Neural cell (in vitro differentiated cells): Measurements from ENCODE around the gene ITGB3. TPM values are rescaled to one million over a fixed set of nuclear protein-coding genes. Genes with fewer than 3 reads are reported as not detected.

Source experiments
- H2AFZ ChIP-seq: fragments of 200-600, 300-800 bp; sonication (generic), shearing (Covaris generic); 2 replicates; pipeline ENCODE4 v1.6.0; 2014; ENCODE audit warnings: low read depth, mild to moderate bottlenecking, antibody characterized with exemption, low read length, moderate library complexity
- H3F3A ChIP-seq: fragments of 200-600 bp; shearing (Covaris generic); 2 replicates; pipeline ENCODE4 v1.6.1; 2016; ENCODE audit warnings: mild to moderate bottlenecking, moderate library complexity, mixed read lengths, antibody characterized with exemption, low read length; ENCODE audit not compliant: insufficient read depth, poor library complexity, severe bottlenecking
- H3K27ac ChIP-seq: fragments of 200-600, 300-800 bp; sonication (generic), shearing (Covaris generic); 2 replicates; pipeline ENCODE4 v1.5.1; 2014; ENCODE audit warnings: mild to moderate bottlenecking, low read length, moderate library complexity
- H3K27me3 ChIP-seq: fragments of 300-800, 200-600 bp; sonication (generic), shearing (Covaris generic); 2 replicates; pipeline ENCODE4 v1.6.0; 2014; ENCODE audit warnings: mild to moderate bottlenecking, low read depth, low read length, moderate library complexity; ENCODE audit not compliant: insufficient read depth
- H3K36me3 ChIP-seq: fragments of 300-800, 200-600 bp; sonication (generic), shearing (Covaris generic); 2 replicates; pipeline ENCODE4 v1.5.1; 2014; ENCODE audit warnings: mild to moderate bottlenecking, antibody characterized with exemption, low read length, moderate library complexity; ENCODE audit not compliant: insufficient read depth
- H3K4me2 ChIP-seq: fragments of 300-800, 200-600 bp; sonication (generic), shearing (Covaris generic); 2 replicates; pipeline ENCODE4 v1.6.0; 2014; ENCODE audit warnings: mild to moderate bottlenecking, low read length
- H3K4me3 ChIP-seq: fragments of 300-800, 200-600 bp; sonication (generic), shearing (Covaris generic); 2 replicates; pipeline ENCODE4 v1.5.1; 2014; ENCODE audit warnings: mild to moderate bottlenecking, low read length, moderate library complexity
- H3K79me2 ChIP-seq: fragments of 200-600 bp; shearing (Covaris generic); replicated peaks from 2 replicates; pipeline ENCODE4 v1.6.0; 2014; ENCODE audit warnings: mild to moderate bottlenecking, low read length, moderate library complexity; ENCODE audit not compliant: insufficient read depth
- H3K9ac ChIP-seq: fragments of 300-800, 200-600 bp; sonication (generic), shearing (Covaris generic); 2 replicates; pipeline ENCODE4 v1.6.1; 2016; ENCODE audit warnings: mild to moderate bottlenecking, low read length, mixed read lengths
- H3K9me2 ChIP-seq: fragments of 200-600 bp; shearing (Covaris generic); 2 replicates; pipeline ENCODE4 v1.6.1; 2016; ENCODE audit warnings: mild to moderate bottlenecking, low read length, mixed read lengths; ENCODE audit not compliant: insufficient read depth
- H3K9me3 ChIP-seq: fragments of 200-600, 300-800 bp; sonication (generic), shearing (Covaris generic); 2 replicates; pipeline ENCODE4 v1.6.1; 2016; ENCODE audit warnings: mild to moderate bottlenecking, mixed run types, low read length, moderate library complexity, mixed read lengths
- H4K20me1 ChIP-seq: fragments of 200-600 bp; shearing (Covaris generic); 2 replicates; pipeline ENCODE4 v1.6.1; 2016; ENCODE audit warnings: mild to moderate bottlenecking, mixed run types; ENCODE audit not compliant: insufficient read depth
- CTCF ChIP-seq: fragments of 450-650 bp; IDR thresholded peaks from 2 replicates; pipeline ENCODE4 v1.5.1; 2014; ENCODE audit warnings: antibody characterized with exemption, mild to moderate bottlenecking, moderate library complexity; ENCODE audit not compliant: poor library complexity, severe bottlenecking
- EP300 ChIP-seq: fragments of 450-650 bp; conservative IDR thresholded peaks from 2 replicates; pipeline ENCODE4 v1.6.1; 2014; ENCODE audit warnings: antibody characterized with exemption, mild to moderate bottlenecking, moderate library complexity; ENCODE audit not compliant: poor library complexity, severe bottlenecking
- EZH2 ChIP-seq: fragments of 200-600, 300-800 bp; shearing (Covaris generic), sonication (generic); IDR thresholded peaks from 2 replicates; pipeline ENCODE4 v1.6.1; 2014; ENCODE audit warnings: antibody characterized with exemption, low read length, borderline replicate concordance, mild to moderate bottlenecking; ENCODE audit not compliant: insufficient read depth, poor library complexity, severe bottlenecking
- MXI1 ChIP-seq: fragments of 450-650 bp; conservative IDR thresholded peaks from 2 replicates; pipeline ENCODE4 v1.6.1; 2014; ENCODE audit warnings: antibody characterized with exemption, mild to moderate bottlenecking; ENCODE audit not compliant: poor library complexity, severe bottlenecking
- POLR2AphosphoS5 ChIP-seq: IDR thresholded peaks from 2 replicates; pipeline ENCODE4 v1.6.1; 2012
- RAD21 ChIP-seq: fragments of 450-650 bp; conservative IDR thresholded peaks from 2 replicates; pipeline ENCODE4 v1.6.1; 2014; ENCODE audit warnings: antibody characterized with exemption, mild to moderate bottlenecking, moderate library complexity
- REST ChIP-seq: IDR thresholded peaks from 2 replicates; pipeline ENCODE4 v1.6.1; 2012; ENCODE audit warnings: borderline replicate concordance
- SMC3 ChIP-seq: fragments of 450-650 bp; conservative IDR thresholded peaks from 2 replicates; pipeline ENCODE4 v1.6.1; 2014; ENCODE audit warnings: antibody characterized with exemption, mild to moderate bottlenecking, moderate library complexity; ENCODE audit not compliant: poor library complexity
- TAF1 ChIP-seq: IDR thresholded peaks from 2 replicates; pipeline ENCODE4 v1.6.1; 2012; ENCODE audit warnings: low read depth
- polyA plus RNA-seq: library from polyadenylated mRNA; depleted of rRNA; stranded (reverse); fragments of >200 nt; gene quantifications from 2 replicates; pipeline ENCODE4 v1.2.3, GENCODE V29; 2014

Gene ITGB3
- polyA plus RNA-seq, 1 donor from 2014 or later: not detected

- Histone ChIP-seq H3F3A (no peaks in the 10 kb centered on the region), H3K9me3 (no peaks in the 10 kb centered on the region), H2AFZ (no peak overlapping the region)
Observed at GRCh38 chr17:47238321-47239010, 15.2 kb upstream of the ITGB3 start.

GRCh38 chr17:47239619-47239966 lies 14.0 kb upstream of the ITGB3 start:
- Histone ChIP-seq H2AFZ (no peak overlapping the region), H3K9me3 (no peaks in the 10 kb centered on the region), H3K9me2 (no peaks in the 10 kb centered on the region), H3K36me3 (no peaks in the 10 kb centered on the region), H3K79me2 (no peaks in the 10 kb centered on the region), H3K4me3 (no peak overlapping the region), H3K4me2 (no peak overlapping the region), H3K9ac (no peak overlapping the region), H4K20me1 (no peaks in the 10 kb centered on the region), H3F3A (no peaks in the 10 kb centered on the region), H3K27ac (no peak overlapping the region), H3K27me3 (no peaks in the 10 kb centered on the region)
- TF ChIP-seq SMC3: no peak

More at GRCh38 chr17:47238321-47239010, 15.2 kb upstream of the ITGB3 start:
- TF ChIP-seq REST (no peak), POLR2AphosphoS5 (no peak), CTCF (no peak), MXI1 (no peak), EZH2 (no peak), RAD21 (no peak), SMC3 (no peak), TAF1 (no peak), EP300 (no peak)
- Histone ChIP-seq H3K9me2 (no peaks in the 10 kb centered on the region), H3K27ac (no peak overlapping the region), H3K36me3 (no peaks in the 10 kb centered on the region), H3K4me2 (no peak overlapping the region), H4K20me1 (no peaks in the 10 kb centered on the region), H3K9ac (no peak overlapping the region), H3K27me3 (no peaks in the 10 kb centered on the region), H3K4me3 (no peak overlapping the region), H3K79me2 (no peaks in the 10 kb centered on the region)
